Left colon (tissue), 2 donors: ENCODE measurements around the gene NUMA1. TPM values are rescaled to one million over a fixed set of nuclear protein-coding genes. Genes with fewer than 3 reads are reported as not detected.
A peak's percentile ranks its signal among the peaks of the same experiment; 100 is the strongest.

Experiments
- ATAC-seq: fragments of 200-7000 bp; cut with Tn5 transposase; one replicate; pipeline ENCODE4 v1.9.1; 2020; ENCODE audit warnings: mild to moderate bottlenecking, moderate library complexity
- DNase-seq, 2 donors: peaks; one replicate each; pipeline ENCODE4 v3.0.0-alpha.2; 2020
- intact Hi-C, 2 donors: fragments of 100-400 bp; cut with DNase I in 1 of 2; cut with micrococcal nuclease in 1 of 2; formaldehyde crosslinking; loops; one replicate each; pipeline versions ENCODE4 v1.11.2 to v1.14.0; 2022; cut with DNase I, micrococcal nuclease
- total RNA-seq, 2 donors: library from RNA; stranded (reverse); fragmentation: NEBNext Ultra II Directional; extraction: Animal tissue kit (Norgen Biotek cat#: 25700); gene quantifications; one replicate each; pipeline ENCODE4 v1.2.1, GENCODE V29; 2021
- donor health status: DM: no; HTN: no; CAD: no.
- donor health status: DM: yes; HTN: yes; CAD: no.

Gene NUMA1
- total RNA-seq, 2 donors from 2014 or later: 157 to 183 TPM

DNA sequence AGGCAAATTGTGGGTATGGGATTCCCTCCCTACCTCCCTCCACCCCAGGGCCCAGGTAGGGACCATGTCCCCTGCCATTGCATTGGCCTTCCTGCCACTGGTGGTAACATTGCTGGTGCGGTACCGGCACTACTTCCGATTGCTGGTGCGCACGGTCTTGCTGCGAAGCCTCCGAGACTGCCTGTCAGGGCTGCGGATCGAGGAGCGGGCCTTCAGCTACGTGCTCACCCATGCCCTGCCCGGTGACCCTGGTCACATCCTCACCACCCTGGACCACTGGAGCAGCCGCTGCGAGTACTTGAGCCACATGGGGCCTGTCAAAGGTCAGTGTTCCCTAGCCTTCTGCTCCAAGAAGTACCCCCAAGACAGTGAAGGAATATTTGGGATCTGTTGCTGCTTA is 25.5 kb upstream of the NUMA1 start, which contains the start of gene TOMT:
TSS of gene TOMT (plus strand) at position 37 of the 400 bp plus-strand sequence. CDS start at position 65, 28 bp downstream.
- no peak for ATAC-seq
- intact Hi-C loops: no loop called here
- no peak for DNase-seq

DNA sequence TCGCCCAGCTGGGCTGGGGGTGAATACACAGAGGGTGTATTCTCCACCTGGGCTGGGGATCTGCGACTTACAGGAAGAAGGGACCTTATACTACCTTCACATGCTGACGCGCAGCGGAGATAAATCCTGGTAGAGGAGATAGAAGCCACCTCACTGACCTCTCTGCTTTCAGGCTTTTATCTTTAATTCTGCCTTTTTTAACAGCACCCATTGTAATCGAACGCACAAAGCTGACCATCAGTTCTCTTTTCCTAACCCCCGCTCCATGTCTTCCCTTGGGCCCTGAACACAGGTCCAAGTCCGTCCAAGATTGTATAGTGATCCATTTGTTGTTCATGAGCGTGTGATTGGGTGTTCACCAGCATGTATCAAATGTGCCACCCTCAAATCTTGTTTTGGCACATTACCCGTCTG is 23.4 kb upstream of the NUMA1 start:
- intact Hi-C loops: no loop called here
- DNase-seq: no peak
- no peak for ATAC-seq

DNA sequence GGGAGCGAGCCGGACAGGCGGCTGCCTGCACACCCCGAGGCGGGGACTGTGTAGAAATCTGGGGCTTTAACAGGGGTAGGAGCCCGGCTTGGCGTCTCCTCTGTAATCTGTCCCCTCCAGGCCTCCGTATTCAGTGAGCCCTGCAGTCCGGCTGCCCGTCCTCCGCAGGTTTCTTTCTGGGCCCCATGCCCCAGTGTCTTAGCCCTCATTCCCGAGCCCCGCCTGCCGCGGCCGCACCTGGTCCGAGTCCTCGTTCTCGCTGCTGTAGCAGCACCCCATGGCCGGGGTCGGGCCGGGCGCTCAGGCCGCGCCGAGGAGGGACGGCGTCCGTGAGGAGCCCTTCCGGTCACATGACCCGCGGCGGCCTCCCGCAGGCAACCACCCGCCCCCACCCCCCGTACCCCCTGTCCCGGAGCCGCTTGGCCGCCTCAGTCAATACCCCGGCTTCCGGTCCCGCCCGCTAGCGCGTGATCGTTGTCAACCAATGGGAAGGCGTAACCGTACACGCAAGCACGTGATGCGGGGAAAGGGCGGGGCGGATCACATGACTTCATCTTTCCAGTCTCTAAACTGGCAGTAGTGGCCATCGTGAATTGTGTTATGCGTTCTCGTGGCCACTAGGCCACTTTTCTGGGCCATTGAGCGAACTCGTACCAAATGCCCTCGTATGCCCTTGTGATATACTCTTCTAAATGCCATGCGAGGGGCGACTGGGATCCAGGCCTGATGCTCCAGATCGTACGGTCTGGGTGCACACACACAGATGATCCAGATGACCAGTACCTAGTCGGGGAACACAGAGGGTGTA is 22.8 kb upstream of the NUMA1 start, which contains the start of gene LAMTOR1:
TSS of gene LAMTOR1 (minus strand) at position 352 of the 808 bp plus-strand sequence. CDS start at position 279, 73 bp downstream.
- DNase-seq (peak; percentile 100), ATAC-seq (peak; percentile 97)
- intact Hi-C loops: no loop called here

DNA sequence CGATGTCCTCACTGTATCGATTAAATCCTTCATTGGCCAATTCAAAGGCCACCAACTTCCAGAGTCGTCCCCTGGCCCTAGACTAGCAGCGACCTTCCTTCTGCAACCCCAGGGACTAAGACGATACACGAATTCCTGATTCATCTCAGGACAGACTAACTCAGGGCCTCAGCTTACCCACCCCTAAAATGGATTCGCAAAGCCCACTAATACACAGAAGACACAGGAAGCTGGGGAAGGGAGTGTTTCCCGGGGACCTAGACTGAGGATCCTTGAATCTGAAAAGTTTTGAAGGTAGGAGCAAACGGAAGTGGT is 22.2 kb upstream of the NUMA1 start:
- DNase-seq: no peak

DNA sequence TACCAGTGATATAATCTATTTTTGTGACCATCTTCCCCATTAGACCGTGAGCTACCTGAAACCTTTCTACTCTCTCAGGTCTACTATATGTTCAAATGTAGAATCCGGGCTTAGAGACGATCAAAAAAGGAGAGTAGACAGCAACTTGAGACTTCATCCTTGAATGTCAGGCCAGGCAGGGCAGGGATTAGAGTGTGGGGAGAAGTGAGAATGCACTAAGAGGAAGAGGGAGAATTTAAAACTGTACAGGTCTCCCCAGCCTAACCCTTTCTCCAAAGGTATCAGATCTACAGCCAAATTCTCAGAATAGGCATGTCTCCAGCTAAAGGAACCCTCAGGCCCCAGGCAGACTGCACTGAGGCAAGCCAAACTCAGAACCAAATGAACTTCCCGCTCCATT is 21.8 kb upstream of the NUMA1 start:
- peak; percentile 0 for ATAC-seq
- DNase-seq: no peak
- intact Hi-C loops: no loop called here

More for the DNA sequence above, 22.2 kb upstream of the NUMA1 start:
- ATAC-seq: no peak
- intact Hi-C loops: no loop called here

- intact Hi-C loops: no loop called here
- no peak for DNase-seq
- ATAC-seq: no peak
These were observed 20.1 kb upstream of the NUMA1 start for GRCh38 chr11:72100462-72100861.

- intact Hi-C loops: no loop called here
- DNase-seq (no peak), ATAC-seq (no peak)
These were observed 19.7 kb upstream of the NUMA1 start for GRCh38 chr11:72100009-72100408.

- no peak for ATAC-seq
- intact Hi-C loops: no loop called here
- DNase-seq: no peak
These were observed 18.4 kb upstream of the NUMA1 start for GRCh38 chr11:72098741-72099140.

DNA sequence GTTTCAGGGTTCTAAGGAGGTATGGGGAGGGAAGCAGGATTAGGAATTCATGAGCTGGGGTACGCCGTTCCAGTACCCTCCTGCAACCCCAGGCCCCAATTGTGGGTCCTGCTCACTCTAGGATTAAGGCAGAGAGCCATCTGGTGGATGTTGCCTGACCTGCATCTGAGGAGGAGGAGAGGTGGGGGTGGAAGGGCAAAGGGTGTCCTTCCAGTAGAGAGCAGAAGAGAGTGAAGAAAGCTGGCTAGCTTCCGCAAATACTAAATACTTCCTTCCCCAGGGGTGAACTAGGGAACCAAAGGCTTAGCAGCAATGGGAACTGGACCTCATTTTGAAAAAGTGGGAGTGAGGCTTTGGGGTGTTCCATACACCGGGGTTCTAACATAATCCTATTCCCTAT is 10.9 kb upstream of the NUMA1 start:
- peak; percentile 95 for ATAC-seq
- intact Hi-C loops: loop anchor here in 1 of 2 donors (1.0 kb wide), 1 partner anchor 66 kb away; no protein-coding TSS in a partner anchor
- peak; percentile 79 to 84 for DNase-seq

DNA sequence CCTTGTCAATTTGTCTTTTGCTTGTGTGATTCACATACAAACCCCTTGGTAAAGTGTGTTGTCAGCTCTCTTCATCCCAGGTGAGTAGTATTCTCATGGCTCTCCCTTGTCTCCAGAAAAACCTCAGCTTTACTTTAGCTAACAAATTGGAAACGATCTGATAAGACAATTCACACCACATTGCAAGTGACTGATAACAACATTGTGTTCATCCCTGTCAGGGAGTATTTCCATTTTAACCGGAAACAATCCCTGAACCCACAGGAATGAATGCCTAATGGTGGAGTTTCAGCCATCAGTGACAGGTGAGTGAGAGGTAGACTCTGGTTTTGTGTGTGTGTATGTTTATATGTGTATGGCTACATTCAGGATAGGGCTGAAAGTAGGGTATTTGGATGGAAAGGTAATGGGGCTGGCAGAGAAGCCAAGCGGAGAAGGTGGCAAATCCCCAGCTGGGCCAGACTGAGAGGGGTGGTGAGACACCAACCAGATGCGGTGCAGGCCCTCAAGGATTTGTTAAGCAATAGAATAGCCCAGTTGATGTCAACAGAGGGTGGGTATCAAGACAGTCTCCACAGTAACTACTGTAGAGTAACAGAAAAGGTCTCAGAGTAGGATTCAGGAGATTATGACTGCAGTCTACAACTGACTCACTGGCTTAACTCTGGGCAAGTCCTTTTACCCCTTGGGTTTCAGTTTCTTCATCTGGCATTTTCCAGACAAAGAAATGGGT is 7.9 kb upstream of the NUMA1 start:
- DNase-seq (no peak), ATAC-seq (no peak)
- intact Hi-C loops: no loop called here

- peak; percentile 39 for ATAC-seq
- intact Hi-C loops: no loop called here
These were observed 5.4 kb upstream of the NUMA1 start for GRCh38 chr11:72085621-72086351.

GRCh38 chr11:72084965-72085364 is 4.6 kb upstream of the NUMA1 start:
- ATAC-seq: no peak
- intact Hi-C loops: no loop called here

More at GRCh38 chr11:72085621-72086351, 5.4 kb upstream of the NUMA1 start:
- no peak for DNase-seq

DNA sequence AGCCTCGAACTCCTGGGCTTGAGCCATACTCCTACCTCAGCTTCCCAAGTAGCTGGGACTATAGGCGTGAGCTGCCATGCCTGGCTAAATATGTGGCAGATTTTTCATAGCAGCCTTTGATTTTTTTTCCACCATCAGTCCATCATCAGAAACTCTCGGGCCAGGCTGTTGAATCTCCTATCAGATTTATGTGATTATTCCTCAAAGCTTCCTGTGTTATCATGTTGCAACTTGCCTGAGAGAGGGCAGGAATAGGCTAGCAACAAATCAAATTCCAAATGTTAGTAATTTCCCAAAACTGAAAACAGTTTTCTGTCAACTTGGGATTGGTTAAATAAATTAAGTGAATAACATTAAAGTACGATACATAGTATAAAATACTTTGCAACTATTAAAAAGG is 3.7 kb upstream of the NUMA1 start:
- ATAC-seq (no peak), DNase-seq (no peak)
- intact Hi-C loops: no loop called here

More at GRCh38 chr11:72084965-72085364, 4.6 kb upstream of the NUMA1 start:
- DNase-seq: no peak

- ATAC-seq: no peak
- no peak for DNase-seq
- intact Hi-C loops: no loop called here
These were observed 3.1 kb upstream of the NUMA1 start for GRCh38 chr11:72083414-72083813.

GRCh38 chr11:72081821-72082453 is 1.6 kb upstream of the NUMA1 start:
- intact Hi-C loops: no loop called here
- DNase-seq (no peak), ATAC-seq (no peak)

GRCh38 chr11:72081184-72081644 is 872 bp upstream of the NUMA1 start:
- peak in 1 of 2 donors; percentile 28 for DNase-seq
- no peak for ATAC-seq
- intact Hi-C loops: no loop called here

GRCh38 chr11:72079819-72080325 is 470 bp downstream of the NUMA1 start:
- intact Hi-C loops: loop anchor here in 1 of 2 donors (1.0 kb wide), 1 partner anchor 41 kb away; no protein-coding TSS in a partner anchor
- DNase-seq: peak in 1 of 2 donors; percentile 53
- ATAC-seq: peak; percentile 46

GRCh38 chr11:72078477-72078876 is 1.9 kb downstream of the NUMA1 start:
- intact Hi-C loops: no loop called here
- ATAC-seq (no peak), DNase-seq (no peak)
